ENCODE measurements around the gene CA11.
"Not testable (repeated sequence)": the region's sequence is repeated elsewhere in the genome, so short reads cannot be mapped to it uniquely, and the experiment has no call there.

The CA11 gene

GRCh38 chr19:48644839-48645619 lies 958 bp downstream of the CA11 start:
- intact Hi-C loops (cut with DNase I): loop anchor here (5.0 kb wide), 1 partner anchor 77 kb away; no protein-coding TSS in a partner anchor
- DNase-seq: peak; percentile 67 to 97 (median 79)

GRCh38 chr19:48644355-48644754 lies 1.6 kb downstream of the CA11 start:
- DNase-seq: peak in 1 of 10 donors; percentile 82
- intact Hi-C loops (cut with DNase I): no loop called here

- DNase-seq: no peak
- intact Hi-C loops (cut with DNase I): no loop called here
Observed at GRCh38 chr19:48642862-48643261, 3.1 kb downstream of the CA11 start.

GRCh38 chr19:48641850-48642249 lies 4.1 kb downstream of the CA11 start:
- intact Hi-C loops (cut with DNase I): no loop called here
- DNase-seq: no peak

- DNase-seq: peak in 1 of 10 donors; percentile 77
- intact Hi-C loops (cut with DNase I): no loop called here
Observed at GRCh38 chr19:48639483-48640375, 6.3 kb downstream of the CA11 start.

GRCh38 chr19:48638831-48639381 lies 7.1 kb downstream of the CA11 start:
- peak in 1 of 10 donors; percentile 61 for DNase-seq
- intact Hi-C loops (cut with DNase I): no loop called here

GRCh38 chr19:48637948-48638830 lies 7.8 kb downstream of the CA11 start:
- peak; percentile 67 to 97 (median 78) for DNase-seq
- intact Hi-C loops (cut with DNase I): no loop called here

- intact Hi-C loops (cut with DNase I): no loop called here
- peak; percentile 97 to 100 (median 99) for DNase-seq
Observed at GRCh38 chr19:48637449-48637947, 8.5 kb downstream of the CA11 start.

GRCh38 chr19:48636859-48637448 lies 9.0 kb downstream of the CA11 start, which contains the start of gene DBP:
DBP (minus strand) TSS chr19:48637379; CDS start chr19:48636994, 385 bp downstream.
- intact Hi-C loops (cut with DNase I): no loop called here
- DNase-seq: peak in 3 of 10 donors; percentile 46 to 93 (median 79)

GRCh38 chr19:48635966-48636858 lies 9.8 kb downstream of the CA11 start:
- intact Hi-C loops (cut with DNase I): no loop called here
- peak in 3 of 10 donors; percentile 48 to 90 (median 67) for DNase-seq

- intact Hi-C loops (cut with DNase I): no loop called here
- peak in 7 of 10 donors; percentile 50 to 93 (median 61) for DNase-seq
Observed at GRCh38 chr19:48635263-48635965, 10.6 kb downstream of the CA11 start.

GRCh38 chr19:48634424-48635262 lies 11.3 kb downstream of the CA11 start:
- DNase-seq: peak; percentile 87 to 99 (median 93)
- intact Hi-C loops (cut with DNase I): no loop called here

- no peak for DNase-seq
- intact Hi-C loops (cut with DNase I): no loop called here
Observed at GRCh38 chr19:48634036-48634342, 12.0 kb downstream of the CA11 start.

GRCh38 chr19:48633148-48634035 lies 12.6 kb downstream of the CA11 start:
- DNase-seq: no peak
- intact Hi-C loops (cut with DNase I): no loop called here

GRCh38 chr19:48632692-48633147 lies 13.3 kb downstream of the CA11 start:
- no peak for DNase-seq
- intact Hi-C loops (cut with DNase I): no loop called here

GRCh38 chr19:48632286-48632685 lies 13.7 kb downstream of the CA11 start:
- intact Hi-C loops (cut with DNase I); DNase-seq: not testable (repeated sequence)
